ENCODE data around the gene GNAS-AS1. TPM values are rescaled to one million over a fixed set of nuclear protein-coding genes. Genes with fewer than 3 reads are reported as not detected.

Gene GNAS-AS1
- total and polyA plus RNA-seq, 10 of the 15 experiments (the other 5 are each of a cell fraction or from before 2014, with no cell fraction given) = 0.06 to 2.7 (median 1.2) TPM

- ChIA-PET RAD21 (ENCODE audit: unreplicated experiment) (no interaction called here), CTCF (no interaction called here), SMC1A (ENCODE audit: uncharacterized antibody, unreplicated experiment) (no interaction called here), POLR2A (no interaction called here)
- Histone ChIP-seq H3K4me2 (ENCODE audit: control insufficient read depth, insufficient read depth) (no peak overlapping the region), H3K9ac (ENCODE audit: control insufficient read depth, insufficient read depth, low read length) (no peak overlapping the region), H3K4me1 (ENCODE audit: control insufficient read depth, insufficient read depth, low read length) (no peaks in the 10 kb centered on the region), H4K20me1 (ENCODE audit: control insufficient read depth, insufficient read depth) (no peaks in the 10 kb centered on the region; the same call in 1 of the 2 replicates), H2AFZ (ENCODE audit: control insufficient read depth, low read depth, low read length) (no peak overlapping the region), H3K79me2 (ENCODE audit: control insufficient read depth, insufficient read depth, low read length) (no peaks in the 10 kb centered on the region), H3K9me3 (replicated peaks; ENCODE audit: control insufficient read depth, insufficient read depth, low read length) (no peaks in the 10 kb centered on the region), H3K4me3 (no peak overlapping the region), H3K36me3 (ENCODE audit: control insufficient read depth in 2 of 2, insufficient read depth in 2 of 2, low read length in 1 of 2) (no peaks in the 10 kb centered on the region), H3K27ac (ENCODE audit: control insufficient read depth, insufficient read depth) (no peak overlapping the region), H3K27me3 (replicated peaks in 1 of 2; ENCODE audit: control insufficient read depth in 2 of 2, insufficient read depth in 2 of 2, low read length in 1 of 2) (no peaks in the 10 kb centered on the region; a peak in 3 of 4 replicates)
- TF ChIP-seq ZNF687 (IDR thresholded peaks at IDR 0.05) (no peak), ZNF384 (IDR thresholded peaks at IDR 0.05; ENCODE audit: borderline replicate concordance, low read depth, low read length) (no peak), SUPT20H (IDR thresholded peaks at IDR 0.05; ENCODE audit: borderline replicate concordance, control insufficient read depth, low read depth, low read length) (no peak), RAD21 (IDR thresholded peaks at IDR 0.05; ENCODE audit: insufficient read depth, low read depth, low read length) (no peak), POLR2A (IDR thresholded peaks at IDR 0.05; ENCODE audit: low read depth, low read length) (no peak), ZBTB11 (CRISPR knock-in tag; IDR thresholded peaks at IDR 0.05) (no peak), REST (IDR thresholded peaks at IDR 0.05; ENCODE audit: low read depth, low read length) (no peak), RAD51 (IDR thresholded peaks at IDR 0.05) (no peak), ZNF207 (IDR thresholded peaks at IDR 0.05; ENCODE audit: borderline replicate concordance) (no peak)
- in situ Hi-C loops (cut with MboI) = no loop called here
- FAIRE-seq (no peak), DNase-seq (ENCODE audit: low read depth, low spot score) (no peak), ATAC-seq (no peak)
- intact Hi-C loops (cut with micrococcal nuclease; ENCODE audit: unreplicated experiment) = no loop called here
- 36% methylated on average over 17 of the region's 17 CpGs for WGBS (ENCODE audit: insufficient coverage, insufficient replicate concordance, low lambda C conversion rate, missing lambda C conversion rate)
- no TSS peak for BruUV-seq (replicated peaks)
Observed at GRCh38 chr20:58808271-58809046, 42.2 kb downstream of the GNAS-AS1 start.
